Activated T-helper 1 cell treated with anti-CD3 and anti-CD28 coated beads, Interleukin-12 subunit alpha, Interleukin-12 subunit beta, Interleukin-2, Interleukin-4 antibody, amounts not matched to agents 30 ng/mL and 10 ng/mL and 1 ng/mL, durations not matched to agents 14 hours and 24 hours and 36 hours (primary cell): ENCODE measurements around the gene ERP44. TPM values are rescaled to one million over a fixed set of nuclear protein-coding genes. Genes with fewer than 3 reads are reported as not detected.
"Not testable (repeated sequence)": the region's sequence is repeated elsewhere in the genome, so short reads cannot be mapped to it uniquely, and the experiment has no call there.

ENCODE experiments used
- DNase-seq: peaks from one replicate; pipeline ENCODE4 v3.0.0; 2021; ENCODE audit warnings: low spot score
- H3K27ac Mint-ChIP-seq: one replicate; pipeline ENCODE4 v1.8.0; 2021; ENCODE audit warnings: mild to moderate bottlenecking, mixed read lengths
- H3K27me3 Mint-ChIP-seq: one replicate; pipeline ENCODE4 v1.8.0; 2022; ENCODE audit warnings: mild to moderate bottlenecking, moderate library complexity, mixed read lengths; ENCODE audit not compliant: insufficient read depth
- H3K36me3 Mint-ChIP-seq: one replicate; pipeline ENCODE4 v1.8.0; 2021; ENCODE audit warnings: low read depth, mixed read lengths
- H3K4me1 Mint-ChIP-seq: one replicate; pipeline ENCODE4 v1.8.0; 2021; ENCODE audit warnings: low read depth, mixed read lengths
- H3K4me3 Mint-ChIP-seq: one replicate; pipeline ENCODE4 v1.8.0; 2021; ENCODE audit warnings: mild to moderate bottlenecking, moderate library complexity, mixed read lengths
- H3K9me3 Mint-ChIP-seq: one replicate; pipeline ENCODE4 v1.8.0; 2021; ENCODE audit warnings: mixed read lengths
- intact Hi-C: fragments of 100-400 bp; cut with micrococcal nuclease; formaldehyde crosslinking; loops from one replicate; pipeline ENCODE4 v1.15.1; 2024
- total RNA-seq: library from RNA; stranded (reverse); gene quantifications from 2 replicates; pipeline ENCODE4 v1.2.3, GENCODE V29; 2022

Gene ERP44
- total RNA-seq, 1 donor from 2014 or later = 18.1 TPM

DNA sequence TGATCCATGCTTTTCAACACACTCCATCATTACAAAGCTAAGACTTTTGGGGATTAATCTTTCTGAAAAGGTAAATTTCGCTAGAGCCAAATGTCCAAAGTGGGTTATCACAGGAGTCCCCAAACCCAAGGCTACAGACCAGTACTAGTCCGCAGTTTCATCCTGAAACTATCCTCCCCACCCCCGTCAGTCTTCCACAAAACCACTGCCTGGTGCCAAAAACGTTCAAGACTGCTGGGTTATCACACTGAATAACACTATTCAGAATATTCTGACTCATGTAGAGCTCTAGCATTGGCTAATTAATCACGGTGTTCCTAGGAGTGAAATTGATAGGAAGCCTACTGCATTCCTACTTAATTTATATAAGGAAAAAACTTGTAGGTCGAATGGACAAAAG, 24.7 kb downstream of the ERP44 start:
- intact Hi-C loops = no loop called here
- H3K4me1 Mint-ChIP-seq = peaks cover 7% of the 10 kb centered on the region
- H3K27ac Mint-ChIP-seq = no peak overlapping the region
- no peaks in the 10 kb centered on the region for H3K27me3 Mint-ChIP-seq
- no peak for DNase-seq
- no peak overlapping the region for H3K4me3 Mint-ChIP-seq
- H3K36me3 Mint-ChIP-seq = peaks cover 19% of the 10 kb centered on the region
- H3K9me3 Mint-ChIP-seq = no peaks in the 10 kb centered on the region

DNA sequence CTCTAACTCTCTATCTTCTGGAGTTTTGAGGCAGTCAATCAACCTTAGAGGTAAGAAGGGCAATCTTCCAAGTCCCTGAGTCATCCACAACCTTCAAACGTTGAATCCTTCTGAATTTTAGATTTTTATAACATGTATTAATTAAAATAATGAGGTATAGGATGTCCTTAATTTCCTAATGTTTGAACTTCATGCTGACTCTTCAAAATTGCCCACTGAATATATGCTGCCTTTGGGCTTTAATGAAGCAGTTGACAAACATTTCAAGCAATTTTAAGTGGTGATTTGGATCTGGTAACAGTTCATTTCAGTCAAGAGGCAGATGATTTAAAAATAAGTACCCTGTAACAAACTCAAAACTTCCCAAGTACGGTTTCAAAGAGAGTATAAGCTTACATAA, 26.0 kb downstream of the ERP44 start:
- peaks cover 5% of the 10 kb centered on the region for H3K4me1 Mint-ChIP-seq
- DNase-seq = no peak
- H3K36me3 Mint-ChIP-seq = peaks cover 14% of the 10 kb centered on the region
- H3K27ac Mint-ChIP-seq = no peak overlapping the region
- H3K9me3 Mint-ChIP-seq = no peaks in the 10 kb centered on the region
- H3K4me3 Mint-ChIP-seq = no peak overlapping the region
- intact Hi-C loops = no loop called here
- H3K27me3 Mint-ChIP-seq = no peaks in the 10 kb centered on the region

DNA sequence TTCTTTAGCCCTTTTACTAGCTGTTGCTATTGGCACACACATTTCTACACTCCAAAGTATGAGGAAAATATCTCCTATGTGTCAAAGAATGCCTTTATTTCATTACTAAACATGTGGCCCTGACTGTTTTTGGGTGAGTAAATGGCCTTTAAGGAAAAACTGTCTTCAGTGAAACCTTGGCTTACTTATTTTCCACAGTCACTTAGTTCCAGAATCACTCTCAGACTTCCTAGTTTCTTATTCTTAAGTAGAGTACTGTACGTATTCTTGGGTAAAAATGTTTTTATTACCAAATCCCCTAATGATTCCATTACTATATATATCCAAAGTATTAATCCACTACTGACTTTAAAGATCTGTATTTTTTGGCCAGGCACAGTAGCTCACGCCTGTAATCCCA, 27.5 kb downstream of the ERP44 start:
- no peak for DNase-seq
- no peaks in the 10 kb centered on the region for H3K9me3 Mint-ChIP-seq
- no peak overlapping the region for H3K4me3 Mint-ChIP-seq
- H3K27ac Mint-ChIP-seq = no peak overlapping the region
- no peaks in the 10 kb centered on the region for H3K27me3 Mint-ChIP-seq
- H3K4me1 Mint-ChIP-seq = peaks cover 5% of the 10 kb centered on the region
- intact Hi-C loops = no loop called here
- H3K36me3 Mint-ChIP-seq = peaks cover 13% of the 10 kb centered on the region

DNA sequence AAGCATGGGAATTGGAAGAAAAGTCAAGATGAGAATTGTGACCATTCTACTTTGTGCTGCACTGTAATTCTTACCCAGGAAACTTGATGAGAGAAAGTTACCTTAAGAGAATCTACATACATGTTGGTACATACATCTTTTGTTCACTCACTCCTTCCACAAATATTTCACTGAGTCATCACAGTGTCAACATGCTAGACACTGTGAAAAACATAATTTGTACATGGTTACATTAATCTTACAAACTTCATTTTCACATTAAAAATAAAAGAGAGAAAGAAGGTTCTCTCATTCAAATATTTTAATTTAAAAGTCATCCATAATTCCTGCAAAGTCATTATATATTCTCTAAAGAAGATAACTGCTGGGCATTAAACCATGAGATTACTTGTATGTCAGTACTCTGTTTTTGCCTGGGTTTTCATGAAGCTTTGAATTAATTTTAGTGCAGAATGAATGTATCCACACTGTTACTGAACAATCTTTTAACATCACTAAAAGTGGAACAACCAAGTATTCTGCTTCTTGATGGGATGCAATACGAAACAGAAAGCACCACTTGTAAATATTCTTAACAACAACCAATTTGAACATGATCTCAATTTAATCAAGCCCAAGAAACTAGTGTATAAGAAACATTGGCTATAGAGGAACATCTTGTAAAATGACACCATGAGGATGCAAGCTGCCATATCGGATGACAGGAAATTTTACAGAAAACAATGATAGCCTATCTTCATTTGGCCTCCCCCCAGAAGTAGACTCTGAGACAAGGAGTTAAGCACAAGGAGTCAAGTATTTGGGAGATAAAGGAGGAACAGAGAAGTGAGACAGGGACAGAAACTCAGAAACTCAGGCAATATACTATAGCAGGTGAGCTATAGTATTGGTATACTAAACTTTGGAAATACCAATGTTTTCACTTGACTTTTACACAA, 28.4 kb downstream of the ERP44 start:
- peaks cover 6% of the 10 kb centered on the region for H3K4me1 Mint-ChIP-seq
- intact Hi-C loops = no loop called here
- no peak overlapping the region for H3K4me3 Mint-ChIP-seq
- no peak overlapping the region for H3K27ac Mint-ChIP-seq
- DNase-seq = no peak
- H3K9me3 Mint-ChIP-seq = no peaks in the 10 kb centered on the region
- no peaks in the 10 kb centered on the region for H3K27me3 Mint-ChIP-seq
- peaks cover 10% of the 10 kb centered on the region for H3K36me3 Mint-ChIP-seq

DNA sequence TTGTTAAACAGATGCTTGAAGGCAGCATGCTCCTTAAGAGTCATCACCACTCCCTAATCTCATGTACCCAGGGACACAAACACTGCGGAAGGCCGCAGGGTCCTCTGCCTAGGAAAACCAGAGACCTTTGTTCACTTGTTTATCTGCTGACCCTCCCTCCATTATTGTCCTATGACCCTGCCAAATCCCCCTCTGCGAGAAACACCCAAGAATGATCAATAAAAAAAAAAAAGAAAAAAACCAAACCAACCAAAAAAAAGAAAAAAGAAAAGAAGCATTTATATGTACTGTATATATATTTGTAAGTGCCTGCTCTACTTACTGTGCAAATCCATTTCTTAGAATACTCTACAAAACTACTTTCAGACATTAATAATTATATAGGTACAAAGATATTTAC, 29.7 kb downstream of the ERP44 start:
- intact Hi-C loops, H3K4me3 Mint-ChIP-seq, H3K36me3 Mint-ChIP-seq, H3K27ac Mint-ChIP-seq, H3K9me3 Mint-ChIP-seq, DNase-seq, H3K4me1 Mint-ChIP-seq, H3K27me3 Mint-ChIP-seq: not testable (repeated sequence)

DNA sequence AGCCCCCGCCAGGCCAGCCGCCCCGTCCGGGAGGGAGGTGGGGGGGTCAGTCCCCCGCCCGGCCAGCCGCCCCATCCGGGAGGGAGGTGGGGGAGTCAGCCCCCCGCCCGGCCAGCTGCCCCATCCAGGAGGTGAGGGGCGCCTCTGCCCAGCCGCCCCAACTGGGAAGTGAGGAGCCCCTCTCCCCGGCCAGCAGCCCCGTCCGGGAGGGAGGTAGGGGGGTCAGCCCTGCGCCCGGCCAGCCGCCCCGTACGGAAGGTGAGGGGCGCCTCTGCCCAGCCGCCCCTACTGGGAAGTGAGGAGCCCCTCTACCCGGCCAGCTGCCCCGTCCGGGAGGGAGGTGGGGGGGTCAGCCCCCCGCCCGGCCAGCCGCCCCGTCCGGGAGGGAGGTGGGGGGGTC, 30.8 kb downstream of the ERP44 start:
- H3K4me3 Mint-ChIP-seq, H3K9me3 Mint-ChIP-seq, H3K36me3 Mint-ChIP-seq, DNase-seq, H3K27me3 Mint-ChIP-seq, H3K27ac Mint-ChIP-seq, intact Hi-C loops, H3K4me1 Mint-ChIP-seq: not testable (repeated sequence)

DNA sequence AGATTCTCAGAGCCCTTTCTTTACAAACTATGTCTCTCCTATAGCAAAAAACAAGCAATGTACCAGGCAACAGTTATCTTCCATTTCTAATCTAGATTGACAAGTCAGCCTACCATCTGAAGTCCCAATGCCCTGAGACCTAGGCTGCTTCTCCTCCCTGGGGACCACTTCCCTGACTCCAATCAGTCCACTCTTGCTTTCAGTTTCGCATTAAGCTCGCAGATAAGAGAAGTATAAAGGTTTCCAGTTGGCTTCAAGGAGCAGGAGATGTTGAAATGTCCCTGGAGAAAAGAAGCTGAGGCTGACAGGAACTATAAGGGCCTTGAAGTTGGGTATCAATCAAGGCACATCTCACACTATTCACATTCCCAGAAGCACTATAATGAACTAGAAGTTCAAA, 32.3 kb downstream of the ERP44 start:
- intact Hi-C loops = no loop called here
- no peaks in the 10 kb centered on the region for H3K9me3 Mint-ChIP-seq
- DNase-seq = no peak
- H3K27ac Mint-ChIP-seq = no peak overlapping the region
- H3K4me1 Mint-ChIP-seq = peaks cover 6% of the 10 kb centered on the region
- peaks cover 7% of the 10 kb centered on the region for H3K36me3 Mint-ChIP-seq
- H3K27me3 Mint-ChIP-seq = no peaks in the 10 kb centered on the region
- no peak overlapping the region for H3K4me3 Mint-ChIP-seq

DNA sequence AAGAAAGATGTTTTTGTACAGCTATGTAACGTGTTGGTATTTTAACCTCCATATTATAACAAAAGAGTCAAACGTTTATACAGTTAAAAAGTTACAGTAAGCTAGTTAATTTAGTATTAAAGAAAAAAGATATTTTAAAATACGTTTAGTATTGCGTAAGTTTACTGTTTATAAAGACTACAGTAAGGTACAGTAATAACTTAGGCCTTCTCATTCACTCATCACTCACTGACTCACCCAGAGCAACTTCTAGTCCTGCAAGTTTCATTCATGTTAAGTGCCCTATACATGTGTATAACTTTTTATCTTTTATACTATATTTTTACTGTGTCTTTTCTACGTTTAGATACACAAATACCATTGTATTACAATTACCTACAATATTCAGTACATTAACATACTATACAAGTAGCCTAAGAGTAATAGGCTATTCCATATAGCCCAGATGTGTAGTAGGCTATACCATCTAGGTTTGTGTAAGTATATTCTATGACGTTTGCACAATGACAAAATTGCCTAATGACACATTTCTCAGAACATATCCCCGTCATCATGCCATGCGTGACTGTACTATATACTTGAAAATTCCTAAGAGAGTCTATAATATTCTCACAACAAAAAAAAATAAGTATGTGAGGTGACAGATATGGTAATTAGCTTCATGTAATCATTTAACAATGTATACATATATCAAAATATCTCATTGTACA, 33.8 kb downstream of the ERP44 start:
- intact Hi-C loops = no loop called here
- Mint-ChIP-seq H3K27ac (no peak overlapping the region), H3K9me3 (no peaks in the 10 kb centered on the region), H3K4me1 (peaks cover 6% of the 10 kb centered on the region), H3K4me3 (no peak overlapping the region), H3K36me3 (peaks cover 7% of the 10 kb centered on the region), H3K27me3 (no peaks in the 10 kb centered on the region)
- no peak for DNase-seq

DNA sequence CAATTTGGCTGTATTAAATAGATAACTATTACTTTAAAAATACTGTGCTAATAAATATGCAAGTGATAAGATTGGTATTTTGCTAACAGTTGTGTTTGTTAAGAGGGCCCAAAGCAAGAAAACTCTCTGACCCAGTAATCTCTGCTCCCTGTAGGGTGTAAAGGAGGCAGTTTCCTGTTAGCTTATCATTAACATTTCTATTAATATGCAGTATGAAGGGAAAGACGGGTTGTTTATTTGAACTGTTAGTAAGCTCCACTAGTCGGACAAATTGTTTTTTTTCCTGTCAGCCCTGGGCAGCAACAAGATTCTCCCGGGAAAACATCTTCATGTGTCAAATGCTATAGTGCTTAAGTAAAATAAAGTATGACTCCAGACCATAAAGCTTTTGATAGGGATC, 35.6 kb downstream of the ERP44 start:
- Mint-ChIP-seq H3K4me3 (no peak overlapping the region), H3K9me3 (no peaks in the 10 kb centered on the region), H3K36me3 (peaks cover 11% of the 10 kb centered on the region), H3K4me1 (peaks cover 6% of the 10 kb centered on the region), H3K27me3 (no peaks in the 10 kb centered on the region), H3K27ac (no peak overlapping the region)
- DNase-seq = no peak
- intact Hi-C loops = no loop called here

DNA sequence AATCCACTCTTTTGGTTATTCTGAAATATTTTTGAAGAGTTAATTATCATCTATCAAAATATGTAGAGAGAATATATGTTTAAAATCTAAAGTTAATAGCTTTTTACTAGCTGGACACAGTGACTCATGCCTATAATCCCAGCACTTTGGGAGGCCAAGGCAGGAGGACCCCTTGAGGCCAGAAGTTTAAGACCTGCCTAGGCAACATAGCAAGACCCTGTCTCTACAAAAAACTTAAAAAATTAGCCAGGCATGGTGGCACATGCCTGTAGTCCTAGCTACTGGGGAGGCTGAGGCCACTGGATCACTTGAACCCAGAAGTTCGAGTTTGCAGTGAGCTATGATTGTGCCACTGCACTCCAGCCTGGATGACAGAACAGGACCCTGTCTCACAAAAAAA, 36.1 kb downstream of the ERP44 start:
- H3K27me3 Mint-ChIP-seq, DNase-seq, H3K4me1 Mint-ChIP-seq, intact Hi-C loops, H3K4me3 Mint-ChIP-seq, H3K9me3 Mint-ChIP-seq, H3K27ac Mint-ChIP-seq: not testable (repeated sequence)
- H3K36me3 Mint-ChIP-seq = peaks cover 13% of the 10 kb centered on the region

DNA sequence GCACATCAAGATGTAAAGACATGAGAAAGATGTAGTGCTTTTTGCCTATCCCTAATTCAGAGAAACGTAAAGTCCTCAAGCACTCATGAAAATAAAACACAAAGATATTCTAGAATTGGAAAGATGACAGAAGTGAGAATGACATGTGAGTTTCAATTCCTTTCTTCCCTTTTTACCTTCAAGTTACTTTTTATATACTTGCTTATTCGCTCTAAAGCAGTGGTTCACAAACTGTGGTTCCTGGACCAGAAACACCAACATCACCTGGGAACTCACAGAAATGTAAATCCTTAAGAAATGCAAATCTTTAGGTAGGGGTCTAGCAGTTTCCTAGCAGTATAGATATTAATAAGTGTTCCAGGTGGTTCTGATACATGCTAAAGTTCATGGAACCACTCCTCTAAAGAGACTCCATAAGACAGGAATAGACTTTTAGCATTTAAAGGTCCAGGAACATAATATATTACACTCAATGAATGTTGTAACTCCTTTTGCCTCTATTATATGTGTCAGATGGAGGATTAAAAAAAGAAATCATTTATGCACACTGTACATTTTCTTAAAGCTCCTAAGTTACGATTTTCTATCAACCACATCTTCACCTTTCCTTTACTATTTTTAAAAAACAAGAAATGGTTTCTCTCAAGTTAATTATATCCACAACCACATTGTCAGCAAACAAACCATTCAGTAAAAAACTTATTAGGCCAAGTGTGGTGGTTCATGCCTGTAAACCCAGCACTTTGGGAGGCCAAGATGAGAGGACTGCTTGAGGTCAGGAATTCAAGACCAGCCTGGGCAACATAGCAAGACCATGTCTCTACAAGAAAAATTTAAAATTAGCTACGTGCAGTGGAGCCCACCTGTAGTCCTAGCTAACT, 39.9 kb downstream of the ERP44 start:
- no peaks in the 10 kb centered on the region for H3K9me3 Mint-ChIP-seq
- H3K4me3 Mint-ChIP-seq = no peak overlapping the region
- peaks cover 10% of the 10 kb centered on the region for H3K36me3 Mint-ChIP-seq
- H3K4me1 Mint-ChIP-seq = no peaks in the 10 kb centered on the region
- H3K27me3 Mint-ChIP-seq = no peaks in the 10 kb centered on the region
- no peak for DNase-seq
- intact Hi-C loops = no loop called here
- no peak overlapping the region for H3K27ac Mint-ChIP-seq

DNA sequence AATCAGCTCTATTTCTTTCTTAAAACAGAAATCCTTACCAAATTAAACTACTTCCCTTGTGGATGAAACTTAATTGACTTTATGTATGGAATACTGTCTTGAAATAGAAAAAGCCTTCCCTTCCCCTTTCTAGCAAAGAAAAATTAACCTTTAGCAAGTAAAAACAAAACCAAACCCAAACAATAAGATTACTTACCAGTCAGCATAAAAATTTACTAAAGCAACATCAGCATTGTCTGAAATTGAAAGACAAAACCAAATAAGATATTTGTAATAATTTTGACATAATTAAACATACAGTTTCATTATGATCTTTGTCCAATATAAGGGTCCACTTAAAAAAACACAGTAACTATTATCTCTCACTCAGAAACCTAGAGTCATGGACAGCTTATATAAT, 41.2 kb downstream of the ERP44 start:
- Mint-ChIP-seq H3K27ac (no peak overlapping the region), H3K27me3 (no peaks in the 10 kb centered on the region), H3K4me3 (no peak overlapping the region), H3K36me3 (peaks cover 10% of the 10 kb centered on the region), H3K4me1 (no peaks in the 10 kb centered on the region), H3K9me3 (no peaks in the 10 kb centered on the region)
- DNase-seq = no peak
- intact Hi-C loops = no loop called here

DNA sequence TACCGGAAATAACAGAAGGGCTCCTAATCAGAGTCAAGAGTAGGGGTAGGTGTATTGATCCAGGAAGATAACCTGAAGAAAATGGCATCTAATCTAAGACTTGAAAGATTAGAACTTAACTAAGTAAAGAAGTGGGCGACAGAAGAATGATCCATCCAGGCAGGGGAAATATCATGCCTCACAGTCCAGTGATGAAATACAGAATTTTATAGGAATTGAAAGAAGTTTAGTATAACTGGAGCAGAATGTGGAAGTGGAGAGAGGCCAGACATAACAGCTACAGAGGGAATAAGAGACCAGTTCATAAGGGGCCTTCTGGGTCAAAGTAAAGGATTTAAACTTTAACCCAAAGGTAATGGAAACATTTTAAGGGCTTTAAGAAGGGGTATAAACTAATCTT, 42.2 kb downstream of the ERP44 start:
- intact Hi-C loops = no loop called here

More for the DNA sequence above, 42.2 kb downstream of the ERP44 start:
- Mint-ChIP-seq H3K36me3 (peaks cover 11% of the 10 kb centered on the region), H3K27ac (no peak overlapping the region), H3K9me3 (no peaks in the 10 kb centered on the region), H3K4me1 (no peaks in the 10 kb centered on the region), H3K4me3 (no peak overlapping the region), H3K27me3 (no peaks in the 10 kb centered on the region)
- DNase-seq = no peak
